ENCODE results near the gene GLT8D1. TPM values are rescaled to one million over a fixed set of nuclear protein-coding genes. Genes with fewer than 3 reads are reported as not detected.

GLT8D1 gene
- total RNA-seq, 1 experiment from 2014 or later, result 42.2 TPM

DNA sequence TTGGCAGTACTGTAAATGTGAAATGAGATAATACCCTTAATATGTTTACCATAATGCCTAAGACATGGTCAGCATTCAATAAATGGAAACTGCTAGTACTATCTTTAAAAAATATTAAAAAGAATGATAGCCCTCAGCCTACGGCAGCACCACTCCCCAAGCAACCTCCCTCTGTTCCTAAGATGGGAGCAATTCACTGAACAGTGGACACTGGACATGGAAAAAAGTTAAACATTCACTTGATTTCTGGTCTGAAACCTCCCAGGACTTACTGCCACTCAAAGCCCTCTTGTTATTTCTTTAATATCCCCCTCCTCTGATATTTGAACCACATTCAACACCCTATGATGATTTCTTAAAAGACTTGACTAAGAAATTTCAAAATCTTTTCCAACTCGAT is 38.1 kb upstream of the GLT8D1 start:
- Mint-ChIP-seq H3K9me3 (ENCODE audit: unreplicated experiment) (no peaks in the 10 kb centered on the region), H3K36me3 (ENCODE audit: insufficient read depth, unreplicated experiment) (peaks cover 89% of the 10 kb centered on the region), H3K4me1 (ENCODE audit: insufficient read depth, unreplicated experiment) (no peaks in the 10 kb centered on the region), H3K4me3 (ENCODE audit: unreplicated experiment) (no peak overlapping the region), H3K27ac (ENCODE audit: low read depth, unreplicated experiment) (no peak overlapping the region), H3K27me3 (ENCODE audit: insufficient read depth, unreplicated experiment) (no peaks in the 10 kb centered on the region)
- intact Hi-C loops (cut with micrococcal nuclease), result loop anchor here (2.0 kb wide), 1 partner anchor 77 kb away; no protein-coding TSS in a partner anchor
- ChIA-PET POLR2A (interaction anchor here (1.5 kb wide), 1 partner anchor 21 kb away, joined by 4 read pairs; no protein-coding TSS in a partner anchor), CTCF (interaction anchor here (0.7 to 1.4 kb wide), 10 partner anchors 15 to 336 kb away, joined by 3 to 14 read pairs (median 3); no protein-coding TSS in a partner anchor)
- no peak for DNase-seq (ENCODE audit: unreplicated experiment)
- no TSS peak for BruUV-seq (replicated peaks)
- TF ChIP-seq CTCF (IDR thresholded peaks at IDR 0.05; ENCODE audit: unreplicated experiment), result no peak

DNA sequence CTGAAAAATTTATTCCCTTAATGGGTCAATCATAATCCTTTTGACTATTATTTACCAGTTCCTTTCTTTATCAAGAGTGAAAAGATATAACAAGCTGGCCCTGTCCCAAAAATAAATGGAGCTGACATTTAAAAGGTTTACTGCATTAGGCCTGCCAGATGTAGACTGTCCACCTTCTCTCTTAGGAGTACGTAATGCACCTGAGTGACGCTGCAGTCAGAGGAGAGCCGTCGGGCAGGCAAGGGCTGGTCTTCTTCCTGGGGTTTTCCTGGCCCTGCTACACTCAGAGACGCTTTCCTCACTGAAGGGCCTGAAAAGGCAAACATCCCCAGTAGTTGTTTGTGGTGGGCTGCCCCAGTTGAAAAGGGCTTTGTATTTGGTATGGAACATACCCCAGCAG is 37.6 kb upstream of the GLT8D1 start:
- CTCF ChIA-PET, result interaction anchor here (0.7 to 1.4 kb wide), 12 partner anchors 10 to 336 kb away, joined by 3 to 14 read pairs (median 3); no protein-coding TSS in a partner anchor
- Mint-ChIP-seq H3K4me1 (ENCODE audit: insufficient read depth, unreplicated experiment) (no peaks in the 10 kb centered on the region), H3K27me3 (ENCODE audit: insufficient read depth, unreplicated experiment) (no peaks in the 10 kb centered on the region), H3K9me3 (ENCODE audit: unreplicated experiment) (no peaks in the 10 kb centered on the region), H3K4me3 (ENCODE audit: unreplicated experiment) (no peak overlapping the region), H3K27ac (ENCODE audit: low read depth, unreplicated experiment) (no peak overlapping the region), H3K36me3 (ENCODE audit: insufficient read depth, unreplicated experiment) (peaks cover 89% of the 10 kb centered on the region)
- TF ChIP-seq CTCF (IDR thresholded peaks at IDR 0.05; ENCODE audit: unreplicated experiment), result no peak
- POLR2A ChIA-PET, result interaction anchor here (1.5 kb wide), 1 partner anchor 20 kb away, joined by 4 read pairs; no protein-coding TSS in a partner anchor
- DNase-seq (ENCODE audit: unreplicated experiment), result no peak
- intact Hi-C loops (cut with micrococcal nuclease), result loop anchor here (2.0 kb wide), 1 partner anchor 78 kb away; no protein-coding TSS in a partner anchor
- no TSS peak for BruUV-seq (replicated peaks)

- no peaks in the 10 kb centered on the region for H3K27me3 Mint-ChIP-seq (ENCODE audit: insufficient read depth, unreplicated experiment)
- no peak overlapping the region for H3K27ac Mint-ChIP-seq (ENCODE audit: low read depth, unreplicated experiment)
- H3K9me3 Mint-ChIP-seq (ENCODE audit: unreplicated experiment), result no peaks in the 10 kb centered on the region
- intact Hi-C loops (cut with micrococcal nuclease), result loop anchor here (1.0 to 2.0 kb wide), 4 partner anchors 78 to 330 kb away; no protein-coding TSS in a partner anchor
- TF ChIP-seq CTCF (IDR thresholded peaks at IDR 0.05; ENCODE audit: unreplicated experiment), result peak; percentile 75
- BruUV-seq (replicated peaks), result no TSS peak
- peak; percentile 51 for DNase-seq (ENCODE audit: unreplicated experiment)
- no peaks in the 10 kb centered on the region for H3K4me1 Mint-ChIP-seq (ENCODE audit: insufficient read depth, unreplicated experiment)
- peaks cover 89% of the 10 kb centered on the region for H3K36me3 Mint-ChIP-seq (ENCODE audit: insufficient read depth, unreplicated experiment)
- CTCF ChIA-PET, result interaction anchor here (0.6 to 2.5 kb wide), 22 partner anchors 8 to 453 kb away, joined by 3 to 21 read pairs (median 4); no protein-coding TSS in a partner anchor
- H3K4me3 Mint-ChIP-seq (ENCODE audit: unreplicated experiment), result no peak overlapping the region
- POLR2A ChIA-PET, result no interaction called here
Observed at GRCh38 chr3:52742418-52743041, 36.9 kb upstream of the GLT8D1 start.

DNA sequence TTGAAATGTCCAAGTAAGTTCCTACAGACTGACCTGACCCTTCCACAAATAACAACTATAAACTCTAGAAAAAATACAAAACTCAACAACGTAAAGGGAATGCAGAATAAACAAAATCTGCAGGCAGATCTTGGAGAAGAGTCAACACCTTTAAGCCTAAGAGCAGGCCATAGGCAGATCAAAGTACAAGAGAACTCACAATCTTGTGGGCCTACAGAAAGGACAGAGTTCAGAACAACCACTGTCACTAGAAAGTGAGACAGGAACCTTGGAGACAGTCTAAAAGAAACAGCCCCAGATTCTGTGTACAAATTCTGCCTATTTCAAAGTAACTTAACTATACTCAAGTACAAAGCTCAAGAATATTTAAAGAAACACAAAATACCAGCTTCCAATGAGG is 34.1 kb upstream of the GLT8D1 start:
- no peak for TF ChIP-seq CTCF (IDR thresholded peaks at IDR 0.05; ENCODE audit: unreplicated experiment)
- intact Hi-C loops (cut with micrococcal nuclease), result no loop called here
- DNase-seq (ENCODE audit: unreplicated experiment), result no peak
- POLR2A ChIA-PET, result interaction anchor here (0.7 kb wide), 1 partner anchor 1260 kb away, joined by 3 read pairs; no protein-coding TSS in a partner anchor
- CTCF ChIA-PET, result interaction anchor here (0.6 to 1.4 kb wide), 2 partner anchors 317 to 331 kb away, joined by 3 read pairs; no protein-coding TSS in a partner anchor
- Mint-ChIP-seq H3K9me3 (ENCODE audit: unreplicated experiment) (no peaks in the 10 kb centered on the region), H3K36me3 (ENCODE audit: insufficient read depth, unreplicated experiment) (peaks cover 85% of the 10 kb centered on the region), H3K4me1 (ENCODE audit: insufficient read depth, unreplicated experiment) (no peaks in the 10 kb centered on the region), H3K4me3 (ENCODE audit: unreplicated experiment) (no peak overlapping the region), H3K27me3 (ENCODE audit: insufficient read depth, unreplicated experiment) (no peaks in the 10 kb centered on the region), H3K27ac (ENCODE audit: low read depth, unreplicated experiment) (no peak overlapping the region)
- no TSS peak for BruUV-seq (replicated peaks)
